Stimulated activated CD8-positive, alpha-beta memory T cell treated with anti-CD3 and anti-CD28 coated beads, Interleukin-7, amount 100 ng/mL, for 24 hours (primary cell): Measurements from ENCODE around the gene TYW1B.
"Not testable (repeated sequence)": the region's sequence is repeated elsewhere in the genome, so short reads cannot be mapped to it uniquely, and the experiment has no call there.

Experiments used
- DNase-seq: peaks from one replicate; pipeline ENCODE4 v3.0.0-alpha.2; 2020; ENCODE audit warnings: low read depth

Gene TYW1B, protein sequence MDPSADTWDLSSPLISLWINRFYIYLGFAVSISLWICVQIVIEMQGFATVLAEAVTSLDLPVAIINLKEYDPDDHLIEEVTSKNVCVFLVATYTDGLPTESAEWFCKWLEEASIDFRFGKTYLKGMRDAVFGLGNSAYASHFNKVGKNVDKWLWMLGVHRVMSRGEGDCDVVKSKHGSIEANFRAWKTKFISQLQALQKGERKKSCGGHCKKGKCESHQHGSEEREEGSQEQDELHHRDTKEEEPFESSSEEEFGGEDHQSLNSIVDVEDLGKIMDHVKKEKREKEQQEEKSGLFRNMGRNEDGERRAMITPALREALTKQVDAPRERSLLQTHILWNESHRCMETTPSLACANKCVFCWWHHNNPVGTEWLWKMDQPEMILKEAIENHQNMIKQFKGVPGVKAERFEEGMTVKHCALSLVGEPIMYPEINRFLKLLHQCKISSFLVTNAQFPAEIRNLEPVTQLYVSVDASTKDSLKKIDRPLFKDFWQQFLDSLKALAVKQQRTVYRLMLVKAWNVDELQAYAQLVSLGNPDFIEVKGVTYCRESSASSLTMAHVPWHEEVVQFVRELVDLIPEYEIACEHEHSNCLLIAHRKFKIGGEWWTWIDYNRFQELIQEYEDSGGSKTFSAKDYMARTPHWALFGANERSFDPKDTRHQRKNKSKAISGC

GRCh38 chr7:72827839-72828591 is at the start of gene TYW1B:
Gene TYW1B (minus strand): TSS chr7:72828200. CDS start chr7:72828075, 125 bp downstream.
- DNase-seq = peak; percentile 89

- DNase-seq = not testable (repeated sequence)
Observed at GRCh38 chr7:72867591-72867990, 39.6 kb upstream of the TYW1B start.

- not testable (repeated sequence) for DNase-seq
Observed at GRCh38 chr7:72858846-72859400, 30.9 kb upstream of the TYW1B start.

GRCh38 chr7:72857925-72858324 is 29.9 kb upstream of the TYW1B start:
- not testable (repeated sequence) for DNase-seq

DNA sequence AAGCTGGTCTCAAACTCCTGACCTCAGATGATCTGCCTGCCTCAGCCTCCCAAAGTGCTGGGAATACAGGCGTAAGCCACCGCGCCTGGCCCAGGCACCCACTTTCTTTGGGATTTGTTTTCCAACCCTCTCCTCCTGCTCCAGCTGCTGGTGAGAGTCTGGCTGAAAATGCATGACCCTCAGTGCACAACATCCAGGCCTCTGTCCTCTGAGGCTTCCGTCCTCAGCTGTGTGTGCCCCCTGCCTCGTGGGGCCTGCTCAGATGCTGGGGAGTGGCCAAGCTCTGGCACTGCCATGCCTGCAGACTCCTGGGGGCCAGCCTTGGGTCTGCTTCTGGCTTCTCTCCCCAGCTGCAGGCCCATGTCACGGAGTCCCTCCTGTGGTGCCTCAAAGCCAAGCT is 27.3 kb upstream of the TYW1B start:
- not testable (repeated sequence) for DNase-seq

DNA sequence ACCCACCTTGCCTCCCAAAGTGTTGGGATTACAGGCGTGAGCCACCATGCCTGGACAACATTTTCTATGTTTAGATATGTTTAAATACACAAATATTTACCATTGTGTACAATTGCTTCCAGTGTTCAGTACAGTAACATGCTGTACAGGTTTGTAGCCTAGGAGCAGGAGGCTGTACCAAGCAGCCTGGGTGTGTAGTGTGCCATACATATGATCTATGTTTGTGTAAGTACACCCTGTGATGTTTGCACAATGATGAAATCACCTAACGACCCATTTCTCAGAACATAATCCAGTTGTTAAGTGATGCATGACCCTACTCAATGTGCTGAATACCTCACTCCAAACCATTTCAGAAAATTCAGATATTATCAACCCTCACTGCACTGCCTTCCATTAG is 24.9 kb upstream of the TYW1B start:
- DNase-seq = not testable (repeated sequence)

DNA sequence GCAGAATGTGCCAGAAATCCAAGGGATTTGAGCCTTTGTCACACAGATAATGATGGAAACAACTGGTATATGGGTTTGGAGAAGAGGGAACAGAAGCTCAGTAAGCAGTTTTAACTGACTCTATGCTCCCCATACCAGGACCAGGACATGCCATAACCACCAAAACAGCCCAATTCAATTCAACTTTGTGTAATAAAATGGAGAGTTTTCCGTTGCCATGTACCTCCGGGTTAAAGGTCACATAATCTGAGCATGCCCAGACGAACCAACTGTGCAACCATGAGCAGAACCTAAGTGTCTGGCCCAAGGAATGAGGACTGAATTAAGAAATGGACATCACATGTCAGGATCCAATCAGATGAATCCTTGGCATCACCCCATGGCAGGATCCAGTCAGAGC is 22.7 kb upstream of the TYW1B start:
- not testable (repeated sequence) for DNase-seq

GRCh38 chr7:72844146-72844545 is 16.1 kb upstream of the TYW1B start:
- DNase-seq = not testable (repeated sequence)

- DNase-seq = not testable (repeated sequence)
Observed at GRCh38 chr7:72843166-72843565, 15.2 kb upstream of the TYW1B start.

DNA sequence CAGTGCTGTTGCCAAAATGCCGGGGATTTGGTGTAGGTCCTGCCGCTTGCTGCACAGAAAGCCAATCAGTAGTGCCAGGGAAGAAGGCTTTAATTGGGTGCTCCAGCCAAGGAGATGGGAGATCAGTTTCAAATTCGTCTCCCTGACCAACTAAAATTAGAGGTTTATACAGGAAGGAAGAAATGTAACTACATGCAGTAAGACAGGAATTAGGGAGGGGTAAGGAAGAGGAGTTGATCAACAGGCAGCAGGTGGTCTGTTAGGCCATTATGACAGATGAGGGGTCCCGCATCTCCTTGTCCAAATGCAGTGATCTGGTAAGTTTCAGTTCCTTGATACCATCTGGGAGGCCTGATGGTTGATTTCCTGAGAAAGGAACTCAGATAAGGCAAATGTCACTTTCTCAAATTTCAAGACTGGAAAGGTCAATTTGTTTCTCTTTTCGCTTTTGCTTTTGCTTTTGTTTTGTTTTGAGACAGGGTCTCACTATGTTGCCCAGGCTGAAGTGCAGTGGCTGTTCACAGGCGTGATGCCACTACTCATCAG is 13.0 kb upstream of the TYW1B start:
- DNase-seq = not testable (repeated sequence)

GRCh38 chr7:72838315-72838714 is 10.3 kb upstream of the TYW1B start:
- DNase-seq = not testable (repeated sequence)

DNA sequence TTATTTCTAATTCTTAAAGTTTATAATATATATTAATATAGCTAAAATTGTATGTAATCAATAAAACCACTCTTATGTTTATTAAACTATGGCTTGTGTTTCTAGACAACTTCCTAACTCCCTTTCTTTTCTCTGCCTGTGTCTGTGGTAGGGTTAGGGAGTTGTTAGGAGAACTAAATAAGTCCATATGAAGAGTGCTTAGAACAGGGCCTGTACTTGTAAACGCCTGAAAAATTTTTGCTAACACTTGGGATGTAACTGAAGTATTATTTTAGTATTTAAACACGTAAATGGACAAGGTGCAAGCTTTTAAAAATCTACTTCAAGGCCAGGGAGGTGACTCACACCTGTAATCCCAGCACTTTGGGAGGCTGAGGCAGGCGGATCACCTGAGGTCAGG is 9.3 kb upstream of the TYW1B start:
- not testable (repeated sequence) for DNase-seq

DNA sequence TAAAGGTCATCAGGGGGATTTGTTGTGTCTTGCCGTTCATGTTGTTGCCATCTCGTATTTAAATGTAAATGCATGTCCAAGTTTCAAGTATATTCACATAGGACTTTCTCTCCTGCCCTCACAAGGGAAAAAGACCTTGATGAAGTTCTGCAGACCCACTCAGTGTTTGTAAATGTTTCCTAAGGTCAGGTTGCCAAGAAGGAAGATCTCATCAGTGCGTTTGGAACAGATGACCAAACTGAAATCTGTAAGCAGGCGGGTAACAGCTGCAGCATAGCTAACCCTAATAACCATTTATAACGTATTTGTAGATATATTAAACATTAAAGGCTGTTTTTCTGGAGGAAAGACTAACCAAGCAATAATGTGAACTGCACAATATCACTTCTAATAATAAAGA is 2.6 kb upstream of the TYW1B start:
- DNase-seq = not testable (repeated sequence)

- DNase-seq = not testable (repeated sequence)
Observed at GRCh38 chr7:72829687-72830354, 1.8 kb upstream of the TYW1B start.

DNA sequence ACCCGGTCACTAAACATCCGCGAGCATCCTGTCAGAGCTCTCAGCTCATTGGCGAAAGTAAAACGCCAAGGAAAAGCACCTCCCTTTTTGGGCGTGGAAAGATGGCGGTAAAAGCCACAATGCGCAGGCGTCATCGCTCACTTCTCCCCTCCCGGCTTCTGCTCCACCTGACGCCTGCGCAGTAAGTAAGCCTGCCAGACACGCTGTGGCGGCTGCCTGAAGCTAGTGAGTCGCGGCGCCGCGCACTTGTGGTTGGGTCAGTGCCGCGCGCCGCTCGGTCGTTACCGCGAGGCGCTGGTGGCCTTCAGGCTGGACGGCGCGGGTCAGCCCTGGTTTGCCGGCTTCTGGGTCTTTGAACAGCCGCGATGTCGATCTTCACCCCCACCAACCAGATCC is 1.3 kb upstream of the TYW1B start:
- peak; percentile 96 for DNase-seq

GRCh38 chr7:72823765-72824732 is 4.0 kb downstream of the TYW1B start:
- DNase-seq = not testable (repeated sequence)

GRCh38 chr7:72822497-72822896 is 5.5 kb downstream of the TYW1B start:
- not testable (repeated sequence) for DNase-seq

DNA sequence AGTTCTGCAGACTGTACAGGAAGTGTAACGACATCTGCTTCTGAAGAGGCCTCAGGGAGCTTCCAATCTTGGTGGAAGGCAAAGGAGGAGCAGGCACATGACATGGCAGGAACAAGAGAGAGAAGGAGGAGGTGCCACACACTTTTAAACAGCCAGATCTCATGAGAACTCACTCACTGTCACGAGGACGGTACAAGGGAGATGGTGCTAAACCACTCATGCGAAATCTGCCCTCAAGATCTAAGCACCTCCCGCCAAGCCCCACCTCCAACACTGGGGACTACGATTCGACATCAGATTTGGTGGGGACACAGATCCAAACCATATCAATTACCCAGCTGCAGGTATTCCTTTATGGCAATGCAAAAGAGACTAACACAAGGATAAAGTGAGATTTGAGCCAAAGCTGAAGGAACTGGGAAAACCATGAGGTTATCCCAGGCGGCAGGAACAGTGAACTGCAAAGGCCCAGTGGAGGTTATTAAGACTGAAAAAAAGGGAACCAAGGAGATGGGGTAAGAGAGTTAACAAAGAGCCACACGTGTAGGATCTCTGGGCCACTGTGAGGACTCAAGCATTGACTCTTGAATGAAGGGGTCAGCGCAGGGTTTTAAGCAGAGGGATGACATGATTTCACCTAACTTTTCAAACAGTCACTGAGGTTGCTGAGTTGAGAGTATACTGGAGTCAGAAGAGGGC is 9.2 kb downstream of the TYW1B start:
- not testable (repeated sequence) for DNase-seq

DNA sequence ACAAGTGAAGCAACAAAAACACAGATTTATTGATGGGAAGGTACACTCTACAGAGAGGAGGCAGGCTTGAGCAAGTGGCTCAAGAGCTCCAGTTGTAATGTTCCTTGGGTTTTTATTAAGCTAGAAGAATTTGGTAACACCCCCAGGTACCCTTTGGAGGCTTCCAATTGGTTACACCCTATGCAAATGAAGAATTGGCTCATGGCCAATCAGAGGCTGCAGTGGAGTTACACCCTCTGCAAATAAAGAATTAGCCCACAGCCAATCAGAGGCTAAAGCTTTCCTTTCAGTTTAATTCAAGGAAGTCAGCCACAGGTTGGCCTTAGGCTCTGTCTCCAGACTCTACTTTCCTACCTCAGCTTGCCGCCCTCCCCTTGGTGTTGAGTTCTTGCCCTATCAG is 10.3 kb downstream of the TYW1B start:
- not testable (repeated sequence) for DNase-seq
